CD4-positive, alpha-beta T cell treated with Interleukin-6 for 4 hours (primary cell): ENCODE measurements around the gene UBE2E3.

Experiments
- DNase-seq: peaks from one replicate; pipeline ENCODE4 v3.0.0-alpha.2; 2020; ENCODE audit warnings: mixed read lengths

UBE2E3 gene

GRCh38 chr2:180980106-180980942 lies at the start of gene UBE2E3:
Gene UBE2E3, plus strand, starts transcription at chr2:180980605. Its CDS starts 1,438 bp downstream, at chr2:180982043.
- peak; percentile 79 for DNase-seq

- no peak for DNase-seq
These were observed 48.6 kb upstream of the UBE2E3 start for GRCh38 chr2:180931841-180932240.

- no peak for DNase-seq
These were observed 47.1 kb upstream of the UBE2E3 start for GRCh38 chr2:180933332-180933731.

- no peak for DNase-seq
These were observed 45.5 kb upstream of the UBE2E3 start for GRCh38 chr2:180934911-180935310.

- peak; percentile 1 for DNase-seq
These were observed 42.9 kb upstream of the UBE2E3 start for GRCh38 chr2:180937480-180937879.

GRCh38 chr2:180938451-180938850 lies 42.0 kb upstream of the UBE2E3 start:
- no peak for DNase-seq

GRCh38 chr2:180943275-180943674 lies 37.1 kb upstream of the UBE2E3 start:
- no peak for DNase-seq

- no peak for DNase-seq
These were observed 36.0 kb upstream of the UBE2E3 start for GRCh38 chr2:180944372-180944771.

GRCh38 chr2:180947208-180947689 lies 33.2 kb upstream of the UBE2E3 start:
- DNase-seq, result no peak

GRCh38 chr2:180949896-180950295 lies 30.5 kb upstream of the UBE2E3 start:
- no peak for DNase-seq

GRCh38 chr2:180952082-180952481 lies 28.3 kb upstream of the UBE2E3 start:
- DNase-seq, result no peak

GRCh38 chr2:180952731-180953336 lies 27.6 kb upstream of the UBE2E3 start:
- DNase-seq, result no peak

GRCh38 chr2:180953550-180953949 lies 26.9 kb upstream of the UBE2E3 start:
- DNase-seq, result no peak

GRCh38 chr2:180955101-180955500 lies 25.3 kb upstream of the UBE2E3 start:
- no peak for DNase-seq

GRCh38 chr2:180959787-180960186 lies 20.6 kb upstream of the UBE2E3 start:
- no peak for DNase-seq

- DNase-seq, result no peak
These were observed 19.4 kb upstream of the UBE2E3 start for GRCh38 chr2:180960982-180961381.

- DNase-seq, result no peak
These were observed 17.6 kb upstream of the UBE2E3 start for GRCh38 chr2:180962727-180963314.

GRCh38 chr2:180966378-180966777 lies 14.0 kb upstream of the UBE2E3 start:
- no peak for DNase-seq

GRCh38 chr2:180969124-180969523 lies 11.3 kb upstream of the UBE2E3 start:
- DNase-seq, result no peak

- no peak for DNase-seq
These were observed 10.4 kb upstream of the UBE2E3 start for GRCh38 chr2:180970016-180970415.

GRCh38 chr2:180971811-180972210 lies 8.6 kb upstream of the UBE2E3 start:
- no peak for DNase-seq

- no peak for DNase-seq
These were observed 4.8 kb upstream of the UBE2E3 start for GRCh38 chr2:180975585-180975984.

- DNase-seq, result no peak
These were observed 1.3 kb upstream of the UBE2E3 start for GRCh38 chr2:180978903-180979748.
